ENCODE measurements around the gene SPEF1.

GRCh38 chr20:3740615-3741301 lies 40.5 kb downstream of the SPEF1 start:
- no peak for TF ChIP-seq EZH2phosphoT487 (IDR thresholded peaks at IDR 0.05; ENCODE audit: insufficient read depth, low read depth)
- no peak for TF ChIP-seq EZH2 (IDR thresholded peaks at IDR 0.05; ENCODE audit: insufficient read depth, poor library complexity, severe bottlenecking)

Measured in GM23248 (cell line).